ENCODE measurements around the gene LMF1.

- TF ChIP-seq POLR2AphosphoS5 (IDR thresholded peaks at IDR 0.05; ENCODE audit: low read depth, low read length) (no peak), POLR2A (IDR thresholded peaks at IDR 0.05; ENCODE audit: low read depth, low read length) (no peak), TAF1 (IDR thresholded peaks at IDR 0.05; ENCODE audit: low read depth, low read length) (no peak), POU2F2 (IDR thresholded peaks at IDR 0.05; ENCODE audit: low read depth, low read length) (no peak), SPI1 (IDR thresholded peaks at IDR 0.05; ENCODE audit: low read depth, low read length) (no peak), PAX5 (IDR thresholded peaks at IDR 0.05; ENCODE audit: insufficient read depth, low read length, severe bottlenecking) (no peak)
These were observed 115.9 kb downstream of the LMF1 start for GRCh38 chr16:854808-855410.

All from GM12891 (cell line).